ENCODE data around the gene RFT1.

The RFT1 gene

DNA sequence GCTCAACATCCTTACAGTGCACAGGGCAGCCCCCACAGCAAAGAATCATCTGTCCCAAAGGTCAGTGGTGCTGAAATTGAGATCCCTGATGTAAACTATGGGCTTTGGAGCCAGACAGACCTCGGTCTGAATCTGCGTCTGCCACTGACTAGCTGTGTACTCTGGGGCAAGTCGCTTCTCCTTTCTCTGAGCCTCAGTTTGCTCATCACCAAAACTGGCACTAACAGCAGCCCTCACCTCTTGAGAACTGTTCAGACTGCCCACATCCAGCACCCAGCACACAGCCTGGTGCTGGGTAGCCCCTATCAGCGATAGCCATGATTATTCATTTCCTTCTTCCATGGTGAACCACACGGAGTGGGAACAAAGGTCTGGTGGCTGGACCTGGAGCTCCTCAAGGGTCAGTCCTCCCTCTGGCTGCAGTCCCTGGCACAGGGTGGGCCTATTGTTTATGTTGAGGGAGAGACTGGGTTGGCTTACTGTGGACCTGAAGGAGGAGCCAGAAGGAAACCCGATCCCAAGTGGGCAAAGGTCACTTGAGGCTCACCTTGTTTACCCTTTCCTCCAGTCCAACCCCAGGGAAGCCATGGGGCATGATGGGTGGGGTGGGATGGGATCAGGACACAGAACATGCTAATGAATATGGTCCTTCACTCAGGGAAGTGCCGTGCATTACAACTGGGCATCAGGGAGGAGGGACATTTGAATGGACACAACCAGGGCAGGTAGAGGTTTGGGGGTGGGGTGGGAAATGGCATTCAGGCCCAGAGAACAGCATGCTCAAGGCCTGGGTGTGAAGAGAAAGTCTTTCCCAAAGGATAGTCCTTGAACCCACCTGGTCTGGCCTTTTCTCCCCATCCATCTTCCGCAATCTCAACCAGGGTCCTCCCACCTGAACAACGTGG lies 29.2 kb upstream of the RFT1 start:
- ATAC-seq: no peak

DNA sequence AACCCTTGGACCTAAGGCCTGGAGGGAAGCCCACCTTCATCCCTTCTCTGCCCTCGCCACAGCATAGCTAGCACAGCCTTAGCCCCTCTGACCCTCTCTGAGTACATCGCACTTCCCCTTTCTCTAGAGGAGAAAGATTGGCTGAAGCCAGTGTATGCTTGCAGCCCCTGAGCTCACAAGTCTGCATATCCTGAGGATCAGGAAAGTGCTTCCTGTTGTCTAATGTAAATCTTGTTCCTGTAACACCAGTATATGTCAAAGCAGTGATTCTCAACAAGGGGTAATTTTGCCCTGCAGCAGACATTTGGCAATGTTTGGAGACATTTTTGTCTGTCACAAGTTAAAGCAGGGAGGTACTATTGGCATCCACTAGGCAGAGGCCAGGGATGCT lies 28.5 kb upstream of the RFT1 start:
- no peak for TF ChIP-seq ZNF70 (CRISPR knock-in tag; IDR thresholded peaks at IDR 0.05)
- no peak for TF ChIP-seq TCF4 (CRISPR knock-in tag; IDR thresholded peaks at IDR 0.05; ENCODE audit: borderline replicate concordance)
- TF ChIP-seq ZNF8 (CRISPR knock-in tag; IDR thresholded peaks at IDR 0.05): no peak
- TF ChIP-seq ISL1 (CRISPR knock-in tag; IDR thresholded peaks at IDR 0.05): no peak
- no peak for TF ChIP-seq ZFP3 (CRISPR knock-in tag; IDR thresholded peaks at IDR 0.05)
- TF ChIP-seq ESRRG (CRISPR knock-in tag; IDR thresholded peaks at IDR 0.05): no peak
- TF ChIP-seq BACH2 (CRISPR knock-in tag; IDR thresholded peaks at IDR 0.05; ENCODE audit: borderline replicate concordance): no peak
- TF ChIP-seq, protein P1, sequence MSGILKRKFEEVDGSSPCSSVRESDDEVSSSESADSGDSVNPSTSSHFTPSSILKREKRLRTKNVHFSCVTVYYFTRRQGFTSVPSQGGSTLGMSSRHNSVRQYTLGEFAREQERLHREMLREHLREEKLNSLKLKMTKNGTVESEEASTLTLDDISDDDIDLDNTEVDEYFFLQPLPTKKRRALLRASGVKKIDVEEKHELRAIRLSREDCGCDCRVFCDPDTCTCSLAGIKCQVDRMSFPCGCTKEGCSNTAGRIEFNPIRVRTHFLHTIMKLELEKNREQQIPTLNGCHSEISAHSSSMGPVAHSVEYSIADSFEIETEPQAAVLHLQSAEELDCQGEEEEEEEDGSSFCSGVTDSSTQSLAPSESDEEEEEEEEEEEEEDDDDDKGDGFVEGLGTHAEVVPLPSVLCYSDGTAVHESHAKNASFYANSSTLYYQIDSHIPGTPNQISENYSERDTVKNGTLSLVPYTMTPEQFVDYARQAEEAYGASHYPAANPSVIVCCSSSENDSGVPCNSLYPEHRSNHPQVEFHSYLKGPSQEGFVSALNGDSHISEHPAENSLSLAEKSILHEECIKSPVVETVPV (CRISPR knock-in tag; IDR thresholded peaks at IDR 0.05): no peak
- no peak for ATAC-seq

More for the DNA sequence above, 29.2 kb upstream of the RFT1 start:
- TF ChIP-seq, protein P2, sequence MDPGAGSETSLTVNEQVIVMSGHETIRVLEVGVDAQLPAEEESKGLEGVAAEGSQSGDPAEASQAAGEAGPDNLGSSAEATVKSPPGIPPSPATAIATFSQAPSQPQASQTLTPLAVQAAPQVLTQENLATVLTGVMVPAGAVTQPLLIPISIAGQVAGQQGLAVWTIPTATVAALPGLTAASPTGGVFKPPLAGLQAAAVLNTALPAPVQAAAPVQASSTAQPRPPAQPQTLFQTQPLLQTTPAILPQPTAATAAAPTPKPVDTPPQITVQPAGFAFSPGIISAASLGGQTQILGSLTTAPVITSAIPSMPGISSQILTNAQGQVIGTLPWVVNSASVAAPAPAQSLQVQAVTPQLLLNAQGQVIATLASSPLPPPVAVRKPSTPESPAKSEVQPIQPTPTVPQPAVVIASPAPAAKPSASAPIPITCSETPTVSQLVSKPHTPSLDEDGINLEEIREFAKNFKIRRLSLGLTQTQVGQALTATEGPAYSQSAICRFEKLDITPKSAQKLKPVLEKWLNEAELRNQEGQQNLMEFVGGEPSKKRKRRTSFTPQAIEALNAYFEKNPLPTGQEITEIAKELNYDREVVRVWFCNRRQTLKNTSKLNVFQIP (CRISPR knock-in tag; IDR thresholded peaks at IDR 0.05; ENCODE audit: borderline replicate concordance, low read depth): no peak
- TF ChIP-seq GLIS3 (CRISPR knock-in tag; IDR thresholded peaks at IDR 0.05) (no peak), ZFP30 (CRISPR knock-in tag; IDR thresholded peaks at IDR 0.05) (no peak), ARNTL (CRISPR knock-in tag; IDR thresholded peaks at IDR 0.05; ENCODE audit: borderline replicate concordance, low read depth) (no peak), TOX (CRISPR knock-in tag; IDR thresholded peaks at IDR 0.05; ENCODE audit: borderline replicate concordance) (no peak), ISL1 (CRISPR knock-in tag; IDR thresholded peaks at IDR 0.05) (no peak), RARB (CRISPR knock-in tag; IDR thresholded peaks at IDR 0.05) (no peak), ZNF565 (CRISPR knock-in tag; conservative IDR thresholded peaks at IDR 0.05; ENCODE audit: low read depth) (no peak), ZFP3 (CRISPR knock-in tag; IDR thresholded peaks at IDR 0.05) (no peak), PPARA (CRISPR knock-in tag; IDR thresholded peaks at IDR 0.05; ENCODE audit: borderline replicate concordance) (no peak), ZC3H10 (CRISPR knock-in tag; IDR thresholded peaks at IDR 0.05) (no peak), SNAI2 (CRISPR knock-in tag; IDR thresholded peaks at IDR 0.05) (no peak), ZNF8 (CRISPR knock-in tag; IDR thresholded peaks at IDR 0.05) (no peak), ZNF70 (CRISPR knock-in tag; IDR thresholded peaks at IDR 0.05) (no peak), OSR1 (CRISPR knock-in tag; IDR thresholded peaks at IDR 0.05) (no peak)
- TF ChIP-seq, protein P3, sequence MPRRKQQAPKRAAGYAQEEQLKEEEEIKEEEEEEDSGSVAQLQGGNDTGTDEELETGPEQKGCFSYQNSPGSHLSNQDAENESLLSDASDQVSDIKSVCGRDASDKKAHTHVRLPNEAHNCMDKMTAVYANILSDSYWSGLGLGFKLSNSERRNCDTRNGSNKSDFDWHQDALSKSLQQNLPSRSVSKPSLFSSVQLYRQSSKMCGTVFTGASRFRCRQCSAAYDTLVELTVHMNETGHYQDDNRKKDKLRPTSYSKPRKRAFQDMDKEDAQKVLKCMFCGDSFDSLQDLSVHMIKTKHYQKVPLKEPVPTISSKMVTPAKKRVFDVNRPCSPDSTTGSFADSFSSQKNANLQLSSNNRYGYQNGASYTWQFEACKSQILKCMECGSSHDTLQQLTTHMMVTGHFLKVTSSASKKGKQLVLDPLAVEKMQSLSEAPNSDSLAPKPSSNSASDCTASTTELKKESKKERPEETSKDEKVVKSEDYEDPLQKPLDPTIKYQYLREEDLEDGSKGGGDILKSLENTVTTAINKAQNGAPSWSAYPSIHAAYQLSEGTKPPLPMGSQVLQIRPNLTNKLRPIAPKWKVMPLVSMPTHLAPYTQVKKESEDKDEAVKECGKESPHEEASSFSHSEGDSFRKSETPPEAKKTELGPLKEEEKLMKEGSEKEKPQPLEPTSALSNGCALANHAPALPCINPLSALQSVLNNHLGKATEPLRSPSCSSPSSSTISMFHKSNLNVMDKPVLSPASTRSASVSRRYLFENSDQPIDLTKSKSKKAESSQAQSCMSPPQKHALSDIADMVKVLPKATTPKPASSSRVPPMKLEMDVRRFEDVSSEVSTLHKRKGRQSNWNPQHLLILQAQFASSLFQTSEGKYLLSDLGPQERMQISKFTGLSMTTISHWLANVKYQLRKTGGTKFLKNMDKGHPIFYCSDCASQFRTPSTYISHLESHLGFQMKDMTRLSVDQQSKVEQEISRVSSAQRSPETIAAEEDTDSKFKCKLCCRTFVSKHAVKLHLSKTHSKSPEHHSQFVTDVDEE (CRISPR knock-in tag; IDR thresholded peaks at IDR 0.05): no peak
- TF ChIP-seq, protein P4, sequence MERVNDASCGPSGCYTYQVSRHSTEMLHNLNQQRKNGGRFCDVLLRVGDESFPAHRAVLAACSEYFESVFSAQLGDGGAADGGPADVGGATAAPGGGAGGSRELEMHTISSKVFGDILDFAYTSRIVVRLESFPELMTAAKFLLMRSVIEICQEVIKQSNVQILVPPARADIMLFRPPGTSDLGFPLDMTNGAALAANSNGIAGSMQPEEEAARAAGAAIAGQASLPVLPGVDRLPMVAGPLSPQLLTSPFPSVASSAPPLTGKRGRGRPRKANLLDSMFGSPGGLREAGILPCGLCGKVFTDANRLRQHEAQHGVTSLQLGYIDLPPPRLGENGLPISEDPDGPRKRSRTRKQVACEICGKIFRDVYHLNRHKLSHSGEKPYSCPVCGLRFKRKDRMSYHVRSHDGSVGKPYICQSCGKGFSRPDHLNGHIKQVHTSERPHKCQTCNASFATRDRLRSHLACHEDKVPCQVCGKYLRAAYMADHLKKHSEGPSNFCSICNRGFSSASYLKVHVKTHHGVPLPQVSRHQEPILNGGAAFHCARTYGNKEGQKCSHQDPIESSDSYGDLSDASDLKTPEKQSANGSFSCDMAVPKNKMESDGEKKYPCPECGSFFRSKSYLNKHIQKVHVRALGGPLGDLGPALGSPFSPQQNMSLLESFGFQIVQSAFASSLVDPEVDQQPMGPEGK (CRISPR knock-in tag; IDR thresholded peaks at IDR 0.05; ENCODE audit: borderline replicate concordance): no peak
- TF ChIP-seq, protein P1 (CRISPR knock-in tag; IDR thresholded peaks at IDR 0.05): no peak
- TF ChIP-seq, protein P5, sequence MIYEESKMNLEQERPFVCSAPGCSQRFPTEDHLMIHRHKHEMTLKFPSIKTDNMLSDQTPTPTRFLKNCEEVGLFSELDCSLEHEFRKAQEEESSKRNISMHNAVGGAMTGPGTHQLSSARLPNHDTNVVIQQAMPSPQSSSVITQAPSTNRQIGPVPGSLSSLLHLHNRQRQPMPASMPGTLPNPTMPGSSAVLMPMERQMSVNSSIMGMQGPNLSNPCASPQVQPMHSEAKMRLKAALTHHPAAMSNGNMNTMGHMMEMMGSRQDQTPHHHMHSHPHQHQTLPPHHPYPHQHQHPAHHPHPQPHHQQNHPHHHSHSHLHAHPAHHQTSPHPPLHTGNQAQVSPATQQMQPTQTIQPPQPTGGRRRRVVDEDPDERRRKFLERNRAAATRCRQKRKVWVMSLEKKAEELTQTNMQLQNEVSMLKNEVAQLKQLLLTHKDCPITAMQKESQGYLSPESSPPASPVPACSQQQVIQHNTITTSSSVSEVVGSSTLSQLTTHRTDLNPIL (CRISPR knock-in tag; IDR thresholded peaks at IDR 0.05; ENCODE audit: low read depth): no peak
